VCaP (cell line): Measurements from ENCODE around the gene DHRS7B.
"Not testable (repeated sequence)": the region's sequence is repeated elsewhere in the genome, so short reads cannot be mapped to it uniquely, and the experiment has no call there.

Source experiments
- H3K27ac ChIP-seq: fragments of 450-650 bp; 2 replicates; pipeline ENCODE4 v1.5.1; 2017
- CTCF ChIP-seq: fragments of 450-650 bp; conservative IDR thresholded peaks from 2 replicates; pipeline ENCODE4 v1.5.1; 2017; ENCODE audit warnings: mild to moderate bottlenecking, moderate library complexity

Gene DHRS7B

GRCh38 chr17:21127509-21128077, 829 bp downstream of the DHRS7B start:
- no peak for TF ChIP-seq CTCF
- H3K27ac ChIP-seq, result peak overlapping the region; percentile 93

- H3K27ac ChIP-seq, result no peak overlapping the region
- peak; percentile 75 for TF ChIP-seq CTCF
Measured at GRCh38 chr17:21129023-21129681, 2.4 kb downstream of the DHRS7B start.

- no peak overlapping the region for H3K27ac ChIP-seq
- no peak for TF ChIP-seq CTCF
Measured at GRCh38 chr17:21131137-21131536, 4.4 kb downstream of the DHRS7B start.

- H3K27ac ChIP-seq, result no peak overlapping the region
- TF ChIP-seq CTCF, result no peak
Measured at GRCh38 chr17:21132428-21132827, 5.7 kb downstream of the DHRS7B start.

GRCh38 chr17:21134559-21134958, 7.8 kb downstream of the DHRS7B start:
- no peak overlapping the region for H3K27ac ChIP-seq
- no peak for TF ChIP-seq CTCF

GRCh38 chr17:21140911-21141310, 14.1 kb downstream of the DHRS7B start:
- TF ChIP-seq CTCF, result no peak
- H3K27ac ChIP-seq, result no peak overlapping the region

GRCh38 chr17:21141331-21141730, 14.6 kb downstream of the DHRS7B start:
- TF ChIP-seq CTCF, result no peak
- no peak overlapping the region for H3K27ac ChIP-seq

GRCh38 chr17:21142065-21142464, 15.3 kb downstream of the DHRS7B start:
- H3K27ac ChIP-seq, result not testable (repeated sequence)
